Panc1 (cell line): Measurements from ENCODE around the gene GRHPR. TPM values are rescaled to one million over a fixed set of nuclear protein-coding genes. Genes with fewer than 3 reads are reported as not detected.
"Not testable (repeated sequence)": the region's sequence is repeated elsewhere in the genome, so short reads cannot be mapped to it uniquely, and the experiment has no call there.

Experiments used
- ATAC-seq: fragments of 200-7000 bp; cut with Tn5 transposase; 2 replicates; pipeline ENCODE4 v1.9.1; 2020; ENCODE audit warnings: mild to moderate bottlenecking, moderate library complexity
- BruUV-seq: library from RNA; stranded (reverse); fragments of 400-500 nt; replicated peaks from 2 replicates; lab custom pipeline; 2021; lab: Mats Ljungman, UMichigan
- CTCF ChIA-PET: fragments of 300-600 bp; sonication (Branson Sonifier 250); formaldehyde crosslinking; loops from one replicate; lab custom pipeline; 2022; ENCODE audit warnings: antibody characterized with exemption; lab: Charles Lee
- POLR2A ChIA-PET: fragments of 300-600 bp; sonication (Branson Sonifier 250); formaldehyde crosslinking; loops from one replicate; lab custom pipeline; 2022; ENCODE audit warnings: antibody characterized with exemption; lab: Charles Lee
- DNase-seq: peaks from one replicate; pipeline ENCODE4 v3.0.0-alpha.2; 2010; ENCODE audit warnings: low read depth, low spot score
- H3K27ac ChIP-seq: 2 replicates; pipeline ENCODE4 v1.5.1; 2011; ENCODE audit warnings: mild to moderate bottlenecking, low read length, inconsistent platforms
- H3K27me3 ChIP-seq: fragments of 200-500 bp; sonication (Bioruptor generic); 2 replicates; pipeline ENCODE4 v1.6.0; 2014; ENCODE audit warnings: low read length, inconsistent platforms; ENCODE audit not compliant: control insufficient read depth, insufficient read depth
- H3K36me3 ChIP-seq: fragments of 200-500 bp; sonication (Bioruptor generic); 2 replicates; pipeline ENCODE4 v1.5.1; 2014; ENCODE audit warnings: inconsistent platforms, mild to moderate bottlenecking, low read length, moderate library complexity; ENCODE audit not compliant: control insufficient read depth, insufficient read depth
- H3K4me1 ChIP-seq: 2 replicates; pipeline ENCODE4 v1.5.1; 2011; ENCODE audit warnings: inconsistent platforms, mild to moderate bottlenecking, low read length, moderate library complexity; ENCODE audit not compliant: control insufficient read depth, insufficient read depth
- H3K4me3 ChIP-seq, 2 experiments: 2 replicates each; pipeline ENCODE4 v1.5.1; 2011 to 2012; ENCODE audit warnings: low read depth in 2 of 2, low read length in 2 of 2, mild to moderate bottlenecking in 2 of 2, inconsistent platforms in 1 of 2, moderate library complexity in 1 of 2
- H3K9me3 ChIP-seq: fragments of 200-500 bp; sonication (Bioruptor generic); 2 replicates; pipeline ENCODE4 v1.5.1; 2014; ENCODE audit warnings: low read depth, mild to moderate bottlenecking, inconsistent platforms, low read length, moderate library complexity; ENCODE audit not compliant: control insufficient read depth, insufficient read depth
- POLR2AphosphoS5 ChIP-seq: IDR thresholded peaks from 2 replicates; pipeline ENCODE4 v1.6.1; 2012; ENCODE audit warnings: mild to moderate bottlenecking, low read depth, low read length, moderate library complexity
- REST ChIP-seq, 2 experiments: IDR thresholded peaks; 2 replicates each; pipeline ENCODE4 v1.6.1; 2011 to 2012; ENCODE audit warnings: low read depth in 2 of 2, control low read depth in 1 of 2, low read length in 1 of 2, mild to moderate bottlenecking in 1 of 2, moderate library complexity in 1 of 2; ENCODE audit not compliant: insufficient read depth in 1 of 2
- SIN3A ChIP-seq: IDR thresholded peaks from 2 replicates; pipeline ENCODE4 v1.6.1; 2012; ENCODE audit warnings: low read depth, mild to moderate bottlenecking, low read length, moderate library complexity, borderline replicate concordance; ENCODE audit not compliant: insufficient read depth
- TCF7L2 ChIP-seq: IDR thresholded peaks from 2 replicates; pipeline ENCODE4 v1.6.1; 2011; ENCODE audit warnings: mild to moderate bottlenecking, low read depth, low read length, inconsistent platforms
- in situ Hi-C: cut with HindIII; loops from 2 replicates; pipeline ENCODE4 v1.10.0; 2016; ENCODE audit warnings: low sequenced_read_pairs, low pct_unique_long_range_greater_than_20kb
- intact Hi-C: fragments of 100-400 bp; cut with micrococcal nuclease; formaldehyde crosslinking; loops from one replicate; pipeline ENCODE4 v1.10.0; 2022; ENCODE audit not compliant: unreplicated experiment
- total RNA-seq: library from RNA; stranded (reverse); gene quantifications from one replicate; pipeline ENCODE4 v1.2.1, GENCODE V29; 2021; ENCODE audit not compliant: unreplicated experiment
- TF ChIP-seq, protein P1 (sequence below): fragments of 450-650 bp; IDR thresholded peaks from 2 replicates; pipeline ENCODE4 v1.5.1; 2017; ENCODE audit warnings: mild to moderate bottlenecking

The GRHPR gene
- total RNA-seq, 1 experiment from 2014 or later, result 238 TPM

DNA sequence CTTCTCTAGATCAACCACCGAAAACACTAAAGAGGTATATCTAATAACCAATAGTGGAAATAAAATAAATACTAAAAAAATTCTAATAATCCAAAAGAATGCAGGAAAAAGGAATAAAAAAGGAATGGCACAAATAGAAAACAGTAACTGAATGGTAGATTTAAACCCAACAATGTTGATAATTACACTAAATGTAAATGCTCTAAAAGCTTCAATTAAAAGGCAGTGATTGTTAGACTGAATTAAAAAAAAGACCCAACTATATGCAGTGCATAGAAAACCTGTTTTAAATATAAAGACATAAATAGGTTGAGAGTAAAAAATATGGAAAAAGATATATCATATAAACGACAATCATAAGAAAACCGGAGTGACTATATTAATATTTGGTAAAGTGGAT lies 51.9 kb downstream of the GRHPR start:
- TF ChIP-seq SIN3A (no peak), TCF7L2 (no peak), POLR2AphosphoS5 (no peak), REST (IDR thresholded peaks at IDR 0.05; ENCODE audit: insufficient read depth in 1 of 2, low read depth in 2 of 2, low read length in 1 of 2) (no peak)
- TF ChIP-seq, protein P1, sequence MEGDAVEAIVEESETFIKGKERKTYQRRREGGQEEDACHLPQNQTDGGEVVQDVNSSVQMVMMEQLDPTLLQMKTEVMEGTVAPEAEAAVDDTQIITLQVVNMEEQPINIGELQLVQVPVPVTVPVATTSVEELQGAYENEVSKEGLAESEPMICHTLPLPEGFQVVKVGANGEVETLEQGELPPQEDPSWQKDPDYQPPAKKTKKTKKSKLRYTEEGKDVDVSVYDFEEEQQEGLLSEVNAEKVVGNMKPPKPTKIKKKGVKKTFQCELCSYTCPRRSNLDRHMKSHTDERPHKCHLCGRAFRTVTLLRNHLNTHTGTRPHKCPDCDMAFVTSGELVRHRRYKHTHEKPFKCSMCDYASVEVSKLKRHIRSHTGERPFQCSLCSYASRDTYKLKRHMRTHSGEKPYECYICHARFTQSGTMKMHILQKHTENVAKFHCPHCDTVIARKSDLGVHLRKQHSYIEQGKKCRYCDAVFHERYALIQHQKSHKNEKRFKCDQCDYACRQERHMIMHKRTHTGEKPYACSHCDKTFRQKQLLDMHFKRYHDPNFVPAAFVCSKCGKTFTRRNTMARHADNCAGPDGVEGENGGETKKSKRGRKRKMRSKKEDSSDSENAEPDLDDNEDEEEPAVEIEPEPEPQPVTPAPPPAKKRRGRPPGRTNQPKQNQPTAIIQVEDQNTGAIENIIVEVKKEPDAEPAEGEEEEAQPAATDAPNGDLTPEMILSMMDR, result no peak
- Histone ChIP-seq H3K9me3 (peaks cover 16% of the 10 kb centered on the region), H3K4me3 (no peak overlapping the region), H3K36me3 (no peaks in the 10 kb centered on the region), H3K27ac (peak overlapping the region; percentile 98), H3K27me3 (no peaks in the 10 kb centered on the region), H3K4me1 (peaks cover 28% of the 10 kb centered on the region)
- no peak for ATAC-seq
- intact Hi-C loops (loop anchor here (10.0 kb wide), 1 partner anchor 270 kb away; no protein-coding TSS in a partner anchor), in situ Hi-C loops (no loop called here)
- POLR2A ChIA-PET, result interaction anchor here (0.7 kb wide), 1 partner anchor 393 kb away, joined by 4 read pairs; no protein-coding TSS in a partner anchor
- BruUV-seq, result no TSS peak
- no peak for DNase-seq
- CTCF ChIA-PET, result no interaction called here

DNA sequence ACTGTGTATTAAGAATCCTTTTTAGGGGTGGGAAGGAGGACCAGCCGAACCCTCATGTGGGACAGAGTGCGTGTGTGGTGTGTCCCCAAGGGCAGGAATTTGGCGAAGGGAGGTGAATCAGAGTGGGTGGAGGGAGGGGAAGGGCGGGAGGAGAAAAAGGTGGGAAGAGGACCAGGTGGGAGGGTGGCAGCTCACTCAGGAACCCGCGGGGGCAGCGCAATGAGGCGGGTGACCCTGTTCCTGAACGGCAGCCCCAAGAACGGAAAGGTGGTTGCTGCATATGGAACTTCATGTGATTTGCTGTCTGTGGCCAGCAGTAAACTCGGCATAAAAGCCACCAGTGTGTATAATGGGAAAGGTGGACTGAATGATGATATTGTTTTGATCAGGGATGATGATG lies 54.4 kb downstream of the GRHPR start:
- peaks cover 16% of the 10 kb centered on the region for H3K9me3 ChIP-seq
- DNase-seq (no peak), ATAC-seq (no peak)
- ChIA-PET POLR2A (no interaction called here), CTCF (no interaction called here)
- no peak overlapping the region for H3K4me3 ChIP-seq
- in situ Hi-C loops, result no loop called here
- H3K4me1 ChIP-seq, result peaks cover 23% of the 10 kb centered on the region
- no peaks in the 10 kb centered on the region for H3K27me3 ChIP-seq
- TF ChIP-seq, protein P1, result no peak
- no peak for TF ChIP-seq REST (IDR thresholded peaks at IDR 0.05; ENCODE audit: insufficient read depth in 1 of 2, low read depth in 2 of 2, low read length in 1 of 2)
- no peak for TF ChIP-seq POLR2AphosphoS5
- TF ChIP-seq SIN3A, result no peak
- no peak for TF ChIP-seq TCF7L2
- no peaks in the 10 kb centered on the region for H3K36me3 ChIP-seq
- intact Hi-C loops, result loop anchor here (10.0 kb wide), 1 partner anchor 268 kb away; no protein-coding TSS in a partner anchor
- H3K27ac ChIP-seq, result peak overlapping the region; percentile 52; the same call in 1 of the 2 replicates
- no TSS peak for BruUV-seq

DNA sequence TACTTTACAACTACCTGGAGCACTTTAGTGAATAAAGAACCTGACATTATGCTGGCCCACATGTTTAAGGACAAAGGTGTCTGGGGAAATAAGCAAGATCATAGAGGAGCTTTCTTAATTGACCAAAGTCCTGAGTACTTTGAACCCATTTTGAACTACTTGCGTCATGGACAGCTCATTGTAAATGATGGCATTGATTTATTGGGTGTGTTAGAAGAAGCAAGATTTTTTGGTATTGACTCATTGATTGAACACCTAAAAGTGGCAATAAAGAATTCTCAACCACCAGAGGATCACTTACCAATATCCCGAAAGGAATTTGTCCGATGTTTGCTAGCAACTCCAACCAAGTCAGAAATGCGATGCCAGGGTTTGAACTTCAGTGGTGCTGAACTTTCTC lies 54.9 kb downstream of the GRHPR start:
- ATAC-seq, H3K27me3 ChIP-seq, H3K4me3 ChIP-seq, DNase-seq, CTCF ChIA-PET, in situ Hi-C loops, POLR2A ChIA-PET, BruUV-seq, H3K36me3 ChIP-seq: not testable (repeated sequence)
- H3K9me3 ChIP-seq, result peaks cover 16% of the 10 kb centered on the region
- H3K4me1 ChIP-seq, result peaks cover 21% of the 10 kb centered on the region
- peak overlapping the region; percentile 52; the same call in 1 of the 2 replicates for H3K27ac ChIP-seq
- intact Hi-C loops, result loop anchor here (10.0 kb wide), 1 partner anchor 267 kb away; no protein-coding TSS in a partner anchor
